GM21737 (cell line): Measurements from ENCODE around the gene MYO3B.
"Not testable (repeated sequence)": the region's sequence is repeated elsewhere in the genome, so short reads cannot be mapped to it uniquely, and the experiment has no call there.

Source experiments
- ATAC-seq: cut with Tn5 transposase; IDR thresholded peaks from one replicate; pipeline ENCODE4 v1.9.1; 2021; ENCODE audit warnings: mild to moderate bottlenecking, moderate library complexity; ENCODE audit not compliant: unreplicated experiment

Gene MYO3B

GRCh38 chr2:170408461-170409163 is 230.7 kb downstream of the MYO3B start:
- ATAC-seq = peak; percentile 57

GRCh38 chr2:170409164-170409535 is 231.2 kb downstream of the MYO3B start:
- no peak for ATAC-seq

- ATAC-seq = no peak
Measured at GRCh38 chr2:170411660-170412059, 233.7 kb downstream of the MYO3B start.

GRCh38 chr2:170420961-170421687 is 243.2 kb downstream of the MYO3B start:
- no peak for ATAC-seq

GRCh38 chr2:170423919-170424318 is 246.0 kb downstream of the MYO3B start:
- ATAC-seq = no peak

- ATAC-seq = no peak
Measured at GRCh38 chr2:170425281-170425751, 247.4 kb downstream of the MYO3B start.

- no peak for ATAC-seq
Measured at GRCh38 chr2:170428868-170429267, 250.9 kb downstream of the MYO3B start.

- ATAC-seq = no peak
Measured at GRCh38 chr2:170432823-170433222, 254.9 kb downstream of the MYO3B start.

- no peak for ATAC-seq
Measured at GRCh38 chr2:170433448-170433847, 255.5 kb downstream of the MYO3B start.

GRCh38 chr2:170434396-170434795 is 256.4 kb downstream of the MYO3B start:
- not testable (repeated sequence) for ATAC-seq

- no peak for ATAC-seq
Measured at GRCh38 chr2:170434900-170435621, 257.1 kb downstream of the MYO3B start.

- ATAC-seq = no peak
Measured at GRCh38 chr2:170436077-170436943, 258.4 kb downstream of the MYO3B start.

- ATAC-seq = no peak
Measured at GRCh38 chr2:170446078-170446477, 268.1 kb downstream of the MYO3B start.

- no peak for ATAC-seq
Measured at GRCh38 chr2:170449034-170449433, 271.1 kb downstream of the MYO3B start.

- ATAC-seq = no peak
Measured at GRCh38 chr2:170454471-170455372, 276.8 kb downstream of the MYO3B start.

GRCh38 chr2:170455617-170456426 is 277.9 kb downstream of the MYO3B start:
- ATAC-seq = no peak

- no peak for ATAC-seq
Measured at GRCh38 chr2:170456914-170457313, 279.0 kb downstream of the MYO3B start.

- ATAC-seq = no peak
Measured at GRCh38 chr2:170457742-170458141, 279.8 kb downstream of the MYO3B start.

GRCh38 chr2:170461889-170462288 is 283.9 kb downstream of the MYO3B start:
- ATAC-seq = no peak
